ENCODE results near the gene HNRNPA3. TPM values are rescaled to one million over a fixed set of nuclear protein-coding genes. Genes with fewer than 3 reads are reported as not detected.

Gene HNRNPA3
- total RNA-seq, 1 experiment from 2014 or later: 406 TPM

DNA sequence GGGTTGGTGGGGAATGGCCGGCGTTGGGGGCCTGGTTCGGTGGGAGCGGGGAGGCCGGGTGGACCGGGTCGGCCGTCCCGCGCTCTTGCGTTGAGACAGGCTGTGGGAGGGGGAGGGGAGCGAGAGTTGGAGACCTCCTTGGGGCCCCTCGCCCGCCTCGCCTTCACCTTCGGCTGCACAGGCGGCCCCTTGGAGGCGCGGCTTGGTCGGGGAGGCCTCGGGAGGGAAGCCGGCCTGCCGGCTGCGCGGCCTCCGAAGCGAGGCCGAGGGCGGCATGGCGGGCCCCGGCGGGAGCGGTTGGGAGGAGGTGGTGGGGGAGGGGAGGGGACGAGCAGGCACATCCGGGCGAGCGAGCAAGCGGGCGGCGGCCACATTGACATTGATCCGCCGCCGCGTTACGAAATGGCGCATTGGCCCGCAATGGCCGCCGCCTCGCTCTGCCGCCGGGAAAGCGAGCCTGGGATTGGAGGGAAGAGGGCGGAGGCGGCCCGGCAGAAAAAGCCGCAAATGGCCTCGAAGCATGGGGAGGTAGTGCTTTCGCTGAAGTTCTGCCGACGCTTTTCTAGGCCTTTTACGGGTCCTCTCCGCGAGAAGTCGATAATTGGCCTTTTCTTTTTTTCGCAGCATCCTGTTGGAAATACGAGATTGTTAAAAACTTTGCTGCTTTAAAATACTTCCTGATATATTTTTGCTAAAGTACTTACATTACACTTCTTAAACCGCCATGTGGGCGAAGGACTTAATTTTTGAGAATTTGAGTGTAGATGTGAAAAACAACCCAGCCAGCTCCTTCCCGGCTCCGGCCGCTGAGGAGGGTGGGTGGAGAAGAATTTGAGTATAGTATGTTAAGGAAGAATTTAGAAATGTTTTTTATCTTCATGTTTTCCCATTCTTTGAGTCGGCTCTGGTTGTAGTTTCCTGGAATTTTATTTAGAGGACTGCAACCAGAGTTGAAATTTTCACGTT lies 580 bp downstream of the HNRNPA3 start (continued):
- TF ChIP-seq, protein P1, sequence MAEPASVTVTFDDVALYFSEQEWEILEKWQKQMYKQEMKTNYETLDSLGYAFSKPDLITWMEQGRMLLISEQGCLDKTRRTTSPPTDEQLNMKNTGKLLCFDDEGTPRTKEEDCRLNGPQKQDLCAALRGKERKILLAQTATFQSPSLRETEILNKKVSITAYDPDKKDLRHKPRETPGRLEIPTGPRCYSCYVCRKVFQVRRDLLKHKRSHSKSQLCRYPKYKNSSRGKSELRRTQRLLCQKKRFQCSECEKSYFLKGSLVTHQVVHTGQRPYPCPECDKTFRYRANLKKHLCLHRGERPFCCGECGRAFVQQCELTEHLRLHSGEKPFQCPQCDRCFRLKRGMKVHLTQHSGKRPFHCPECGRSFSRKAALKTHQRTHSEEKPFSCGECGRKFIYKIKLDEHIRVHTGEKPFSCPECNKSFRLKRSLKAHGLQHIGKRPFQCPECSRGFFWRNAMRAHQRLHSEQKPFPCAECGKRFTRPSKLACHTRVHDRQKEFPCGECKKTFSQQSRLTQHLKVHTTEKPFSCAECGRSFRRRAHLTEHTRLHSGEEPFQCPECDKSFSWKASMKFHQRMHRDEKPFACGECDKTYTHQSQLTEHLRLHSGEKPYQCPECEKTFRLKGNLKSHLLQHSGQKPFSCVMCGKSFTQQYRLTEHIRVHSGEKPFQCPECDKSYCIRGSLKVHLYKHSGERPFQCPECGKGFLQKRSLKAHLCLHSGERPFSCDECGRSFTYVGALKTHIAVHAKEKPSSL (CRISPR knock-in tag; conservative IDR thresholded peaks at IDR 0.05): no peak
- TF ChIP-seq CBFB (CRISPR knock-in tag; IDR thresholded peaks at IDR 0.05; ENCODE audit: low read depth) (no peak), FOXK1 (CRISPR knock-in tag; IDR thresholded peaks at IDR 0.05) (peak; percentile 55; the same call in 1 of the 2 replicates), NR1H2 (CRISPR knock-in tag; IDR thresholded peaks at IDR 0.05) (no peak), TCF7 (CRISPR knock-in tag; IDR thresholded peaks at IDR 0.05; ENCODE audit: low read depth) (no peak), ETV6 (CRISPR knock-in tag; IDR thresholded peaks at IDR 0.05) (peak; percentile 75; the same call in 1 of the 2 replicates), ELF4 (CRISPR knock-in tag; IDR thresholded peaks at IDR 0.05; ENCODE audit: low read depth) (0 out of 2 replicates have a peak, but pooled peaks have one; percentile 32), PRRX2 (CRISPR knock-in tag; IDR thresholded peaks at IDR 0.05) (peak; percentile 3)
- TF ChIP-seq, protein P2, sequence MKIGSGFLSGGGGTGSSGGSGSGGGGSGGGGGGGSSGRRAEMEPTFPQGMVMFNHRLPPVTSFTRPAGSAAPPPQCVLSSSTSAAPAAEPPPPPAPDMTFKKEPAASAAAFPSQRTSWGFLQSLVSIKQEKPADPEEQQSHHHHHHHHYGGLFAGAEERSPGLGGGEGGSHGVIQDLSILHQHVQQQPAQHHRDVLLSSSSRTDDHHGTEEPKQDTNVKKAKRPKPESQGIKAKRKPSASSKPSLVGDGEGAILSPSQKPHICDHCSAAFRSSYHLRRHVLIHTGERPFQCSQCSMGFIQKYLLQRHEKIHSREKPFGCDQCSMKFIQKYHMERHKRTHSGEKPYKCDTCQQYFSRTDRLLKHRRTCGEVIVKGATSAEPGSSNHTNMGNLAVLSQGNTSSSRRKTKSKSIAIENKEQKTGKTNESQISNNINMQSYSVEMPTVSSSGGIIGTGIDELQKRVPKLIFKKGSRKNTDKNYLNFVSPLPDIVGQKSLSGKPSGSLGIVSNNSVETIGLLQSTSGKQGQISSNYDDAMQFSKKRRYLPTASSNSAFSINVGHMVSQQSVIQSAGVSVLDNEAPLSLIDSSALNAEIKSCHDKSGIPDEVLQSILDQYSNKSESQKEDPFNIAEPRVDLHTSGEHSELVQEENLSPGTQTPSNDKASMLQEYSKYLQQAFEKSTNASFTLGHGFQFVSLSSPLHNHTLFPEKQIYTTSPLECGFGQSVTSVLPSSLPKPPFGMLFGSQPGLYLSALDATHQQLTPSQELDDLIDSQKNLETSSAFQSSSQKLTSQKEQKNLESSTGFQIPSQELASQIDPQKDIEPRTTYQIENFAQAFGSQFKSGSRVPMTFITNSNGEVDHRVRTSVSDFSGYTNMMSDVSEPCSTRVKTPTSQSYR (CRISPR knock-in tag; IDR thresholded peaks at IDR 0.05): peak; percentile 35; the same call in 1 of the 2 replicates
- TF ChIP-seq, protein P3, sequence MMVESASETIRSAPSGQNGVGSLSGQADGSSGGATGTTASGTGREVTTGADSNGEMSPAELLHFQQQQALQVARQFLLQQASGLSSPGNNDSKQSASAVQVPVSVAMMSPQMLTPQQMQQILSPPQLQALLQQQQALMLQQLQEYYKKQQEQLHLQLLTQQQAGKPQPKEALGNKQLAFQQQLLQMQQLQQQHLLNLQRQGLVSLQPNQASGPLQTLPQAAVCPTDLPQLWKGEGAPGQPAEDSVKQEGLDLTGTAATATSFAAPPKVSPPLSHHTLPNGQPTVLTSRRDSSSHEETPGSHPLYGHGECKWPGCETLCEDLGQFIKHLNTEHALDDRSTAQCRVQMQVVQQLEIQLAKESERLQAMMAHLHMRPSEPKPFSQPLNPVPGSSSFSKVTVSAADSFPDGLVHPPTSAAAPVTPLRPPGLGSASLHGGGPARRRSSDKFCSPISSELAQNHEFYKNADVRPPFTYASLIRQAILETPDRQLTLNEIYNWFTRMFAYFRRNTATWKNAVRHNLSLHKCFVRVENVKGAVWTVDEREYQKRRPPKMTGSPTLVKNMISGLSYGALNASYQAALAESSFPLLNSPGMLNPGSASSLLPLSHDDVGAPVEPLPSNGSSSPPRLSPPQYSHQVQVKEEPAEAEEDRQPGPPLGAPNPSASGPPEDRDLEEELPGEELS (CRISPR knock-in tag; IDR thresholded peaks at IDR 0.05): peak; percentile 80
- TF ChIP-seq, protein P4, sequence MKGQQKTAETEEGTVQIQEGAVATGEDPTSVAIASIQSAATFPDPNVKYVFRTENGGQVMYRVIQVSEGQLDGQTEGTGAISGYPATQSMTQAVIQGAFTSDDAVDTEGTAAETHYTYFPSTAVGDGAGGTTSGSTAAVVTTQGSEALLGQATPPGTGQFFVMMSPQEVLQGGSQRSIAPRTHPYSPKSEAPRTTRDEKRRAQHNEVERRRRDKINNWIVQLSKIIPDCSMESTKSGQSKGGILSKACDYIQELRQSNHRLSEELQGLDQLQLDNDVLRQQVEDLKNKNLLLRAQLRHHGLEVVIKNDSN (CRISPR knock-in tag; IDR thresholded peaks at IDR 0.05): peak; percentile 59; the same call in 1 of the 2 replicates

DNA sequence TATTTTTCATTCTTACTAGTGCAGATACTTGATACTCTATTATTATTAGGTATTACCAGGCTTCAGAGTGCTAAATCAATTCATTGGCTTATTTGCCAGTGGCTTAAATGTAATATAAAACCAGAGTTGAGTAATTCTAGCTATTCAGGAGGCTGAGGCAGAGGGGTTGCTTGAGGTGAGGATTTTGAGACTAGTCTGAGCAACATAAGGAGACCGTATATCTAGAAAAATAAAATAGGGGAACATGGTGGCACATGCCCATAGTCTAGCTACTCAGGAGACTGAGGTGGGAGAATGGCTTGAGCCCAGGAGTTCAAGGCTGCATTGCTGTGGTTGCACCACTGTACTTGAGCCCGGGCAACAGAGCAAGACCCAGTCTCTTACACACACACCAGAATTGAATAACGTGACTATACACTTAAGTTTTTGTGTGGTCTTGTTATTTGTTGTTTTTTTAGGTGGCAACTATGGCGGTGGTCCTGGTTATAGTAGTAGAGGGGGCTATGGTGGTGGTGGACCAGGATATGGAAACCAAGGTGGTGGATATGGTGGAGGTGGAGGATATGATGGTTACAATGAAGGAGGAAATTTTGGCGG lies 4.8 kb downstream of the HNRNPA3 start:
- Mint-ChIP-seq H3K4me3 (no peak overlapping the region), H3K9me3 (no peaks in the 10 kb centered on the region), H3K27me3 (ENCODE audit: low read depth) (no peaks in the 10 kb centered on the region), H3K4me1 (peaks cover 62% of the 10 kb centered on the region), H3K27ac (peak overlapping the region; percentile 83; the same call in 1 of the 2 replicates), H3K36me3 (peaks cover 85% of the 10 kb centered on the region)
- TF ChIP-seq, protein P1 (CRISPR knock-in tag; conservative IDR thresholded peaks at IDR 0.05): peak; percentile 72; the same call in 1 of the 2 replicates
- TF ChIP-seq, protein P4 (CRISPR knock-in tag; IDR thresholded peaks at IDR 0.05): no peak
- TF ChIP-seq PRRX2 (CRISPR knock-in tag; IDR thresholded peaks at IDR 0.05) (peak; percentile 70; the same call in 1 of the 2 replicates), SMAD3 (CRISPR knock-in tag; IDR thresholded peaks at IDR 0.05; ENCODE audit: borderline replicate concordance) (no peak), ZNF263 (CRISPR knock-in tag; IDR thresholded peaks at IDR 0.05; ENCODE audit: low read depth) (no peak), EMX1 (CRISPR knock-in tag; IDR thresholded peaks at IDR 0.05) (peak; percentile 47; the same call in 1 of the 2 replicates), ZNF671 (CRISPR knock-in tag; IDR thresholded peaks at IDR 0.05) (peak; percentile 42; the same call in 1 of the 2 replicates)
- TF ChIP-seq, protein P5, sequence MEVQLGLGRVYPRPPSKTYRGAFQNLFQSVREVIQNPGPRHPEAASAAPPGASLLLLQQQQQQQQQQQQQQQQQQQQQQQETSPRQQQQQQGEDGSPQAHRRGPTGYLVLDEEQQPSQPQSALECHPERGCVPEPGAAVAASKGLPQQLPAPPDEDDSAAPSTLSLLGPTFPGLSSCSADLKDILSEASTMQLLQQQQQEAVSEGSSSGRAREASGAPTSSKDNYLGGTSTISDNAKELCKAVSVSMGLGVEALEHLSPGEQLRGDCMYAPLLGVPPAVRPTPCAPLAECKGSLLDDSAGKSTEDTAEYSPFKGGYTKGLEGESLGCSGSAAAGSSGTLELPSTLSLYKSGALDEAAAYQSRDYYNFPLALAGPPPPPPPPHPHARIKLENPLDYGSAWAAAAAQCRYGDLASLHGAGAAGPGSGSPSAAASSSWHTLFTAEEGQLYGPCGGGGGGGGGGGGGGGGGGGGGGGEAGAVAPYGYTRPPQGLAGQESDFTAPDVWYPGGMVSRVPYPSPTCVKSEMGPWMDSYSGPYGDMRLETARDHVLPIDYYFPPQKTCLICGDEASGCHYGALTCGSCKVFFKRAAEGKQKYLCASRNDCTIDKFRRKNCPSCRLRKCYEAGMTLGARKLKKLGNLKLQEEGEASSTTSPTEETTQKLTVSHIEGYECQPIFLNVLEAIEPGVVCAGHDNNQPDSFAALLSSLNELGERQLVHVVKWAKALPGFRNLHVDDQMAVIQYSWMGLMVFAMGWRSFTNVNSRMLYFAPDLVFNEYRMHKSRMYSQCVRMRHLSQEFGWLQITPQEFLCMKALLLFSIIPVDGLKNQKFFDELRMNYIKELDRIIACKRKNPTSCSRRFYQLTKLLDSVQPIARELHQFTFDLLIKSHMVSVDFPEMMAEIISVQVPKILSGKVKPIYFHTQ (CRISPR knock-in tag; IDR thresholded peaks at IDR 0.05): peak; percentile 78; the same call in 1 of the 2 replicates
- CTCF ChIA-PET: interaction anchor here (1.1 to 2.3 kb wide), 2 partner anchors 53 to 118 kb away, joined by 3 to 9 read pairs; no protein-coding TSS in a partner anchor
- POLR2A ChIA-PET: no interaction called here
- no peak for DNase-seq (ENCODE audit: low spot score)
- no peak for ATAC-seq

All from WTC11 (cell line).